C4-2B (cell line): ENCODE results near the gene ANTXR2.

Source experiments
- ZFX ChIP-seq: fragments of 450-650 bp; IDR thresholded peaks from 2 replicates; pipeline ENCODE4 v1.6.1; 2017
- TF ChIP-seq, protein P1 (sequence below): fragments of 450-650 bp; conservative IDR thresholded peaks from 2 replicates; pipeline ENCODE4 v1.5.1; 2017; ENCODE audit warnings: mild to moderate bottlenecking

DNA sequence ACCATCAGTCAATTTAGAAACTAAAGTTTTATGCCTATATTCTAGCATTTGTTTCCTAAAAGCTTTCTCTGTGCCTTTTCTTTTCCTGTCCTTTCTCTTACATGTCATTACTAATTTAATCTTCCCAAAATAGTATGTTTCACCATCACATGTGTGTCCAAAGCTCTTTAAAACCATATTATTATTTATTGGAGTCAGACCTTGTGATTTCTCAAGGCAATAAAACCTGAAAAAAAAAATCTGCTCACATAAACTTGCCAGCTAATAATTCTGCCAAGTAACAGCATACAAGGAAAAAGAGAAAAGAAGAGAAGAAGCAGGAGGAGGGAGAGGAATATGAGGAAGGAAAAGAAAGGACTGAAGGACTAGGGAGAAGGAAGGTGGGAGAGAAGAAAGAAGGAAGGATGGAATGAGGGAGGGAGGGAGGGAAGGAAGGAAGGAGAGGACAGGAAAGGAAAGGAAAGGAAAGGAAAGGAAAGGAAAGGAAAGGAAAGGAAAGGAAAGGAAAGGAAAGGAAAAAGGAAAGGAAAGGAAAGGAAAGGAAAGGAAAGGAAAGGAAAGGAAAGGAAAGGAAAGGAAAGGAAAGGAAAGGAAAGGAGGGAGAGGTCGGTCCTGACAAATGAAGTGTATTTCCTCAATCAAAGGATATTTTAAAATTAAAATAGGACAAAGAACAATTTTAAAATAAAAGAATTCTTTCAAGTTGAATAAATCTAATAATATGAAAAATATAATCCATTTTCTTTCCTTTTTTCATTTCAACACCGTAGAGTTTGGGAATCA is 57.4 kb downstream of the ANTXR2 start:
- TF ChIP-seq, protein P1, sequence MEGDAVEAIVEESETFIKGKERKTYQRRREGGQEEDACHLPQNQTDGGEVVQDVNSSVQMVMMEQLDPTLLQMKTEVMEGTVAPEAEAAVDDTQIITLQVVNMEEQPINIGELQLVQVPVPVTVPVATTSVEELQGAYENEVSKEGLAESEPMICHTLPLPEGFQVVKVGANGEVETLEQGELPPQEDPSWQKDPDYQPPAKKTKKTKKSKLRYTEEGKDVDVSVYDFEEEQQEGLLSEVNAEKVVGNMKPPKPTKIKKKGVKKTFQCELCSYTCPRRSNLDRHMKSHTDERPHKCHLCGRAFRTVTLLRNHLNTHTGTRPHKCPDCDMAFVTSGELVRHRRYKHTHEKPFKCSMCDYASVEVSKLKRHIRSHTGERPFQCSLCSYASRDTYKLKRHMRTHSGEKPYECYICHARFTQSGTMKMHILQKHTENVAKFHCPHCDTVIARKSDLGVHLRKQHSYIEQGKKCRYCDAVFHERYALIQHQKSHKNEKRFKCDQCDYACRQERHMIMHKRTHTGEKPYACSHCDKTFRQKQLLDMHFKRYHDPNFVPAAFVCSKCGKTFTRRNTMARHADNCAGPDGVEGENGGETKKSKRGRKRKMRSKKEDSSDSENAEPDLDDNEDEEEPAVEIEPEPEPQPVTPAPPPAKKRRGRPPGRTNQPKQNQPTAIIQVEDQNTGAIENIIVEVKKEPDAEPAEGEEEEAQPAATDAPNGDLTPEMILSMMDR, result no peak
- no peak for TF ChIP-seq ZFX
